Left hindlimb (tissue), 1 donor: ENCODE measurements around the gene DUSP8.

Source experiments
- DNase-seq: peaks from one replicate; pipeline ENCODE4 v3.0.0-alpha.2; 2018

Gene DUSP8

DNA sequence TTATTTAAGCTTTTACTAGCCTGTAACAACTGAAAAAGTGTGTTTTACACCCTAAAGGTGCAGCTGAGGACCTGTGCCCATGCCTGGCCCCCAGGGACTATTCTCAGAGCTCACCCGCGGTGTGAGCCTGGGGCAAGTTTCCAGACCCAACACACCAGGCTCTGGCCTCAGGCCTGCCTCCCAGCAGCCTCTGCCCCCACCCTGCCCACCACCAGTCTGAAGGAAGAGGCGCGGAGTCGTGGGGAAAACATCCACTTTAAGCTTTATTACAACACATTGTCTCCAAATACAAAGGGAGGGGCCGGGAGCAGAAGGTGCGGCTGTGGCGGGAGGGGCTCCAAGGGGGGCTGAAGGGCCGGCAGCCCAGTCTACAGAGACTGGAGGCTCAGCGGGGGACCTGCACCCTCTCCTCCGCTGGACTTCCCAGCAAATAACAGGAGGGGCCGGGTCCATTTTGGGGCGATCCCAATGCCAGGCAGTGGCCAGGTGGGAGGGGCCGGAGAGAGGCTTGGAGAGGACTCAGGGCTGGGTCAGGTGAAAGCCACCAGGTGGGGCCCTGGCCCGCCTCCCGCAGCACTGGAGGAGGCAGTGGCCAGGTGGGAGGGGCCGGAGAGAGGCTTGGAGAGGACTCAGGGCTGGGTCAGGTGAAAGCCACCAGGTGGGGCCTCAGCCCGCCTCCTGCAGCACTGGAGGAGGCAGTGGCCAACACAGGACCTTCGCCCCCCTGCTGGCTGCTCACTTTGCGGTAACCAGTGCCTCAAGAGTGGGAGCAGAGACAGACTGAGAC, 18.1 kb downstream of the DUSP8 start:
- DNase-seq = no peak

DNA sequence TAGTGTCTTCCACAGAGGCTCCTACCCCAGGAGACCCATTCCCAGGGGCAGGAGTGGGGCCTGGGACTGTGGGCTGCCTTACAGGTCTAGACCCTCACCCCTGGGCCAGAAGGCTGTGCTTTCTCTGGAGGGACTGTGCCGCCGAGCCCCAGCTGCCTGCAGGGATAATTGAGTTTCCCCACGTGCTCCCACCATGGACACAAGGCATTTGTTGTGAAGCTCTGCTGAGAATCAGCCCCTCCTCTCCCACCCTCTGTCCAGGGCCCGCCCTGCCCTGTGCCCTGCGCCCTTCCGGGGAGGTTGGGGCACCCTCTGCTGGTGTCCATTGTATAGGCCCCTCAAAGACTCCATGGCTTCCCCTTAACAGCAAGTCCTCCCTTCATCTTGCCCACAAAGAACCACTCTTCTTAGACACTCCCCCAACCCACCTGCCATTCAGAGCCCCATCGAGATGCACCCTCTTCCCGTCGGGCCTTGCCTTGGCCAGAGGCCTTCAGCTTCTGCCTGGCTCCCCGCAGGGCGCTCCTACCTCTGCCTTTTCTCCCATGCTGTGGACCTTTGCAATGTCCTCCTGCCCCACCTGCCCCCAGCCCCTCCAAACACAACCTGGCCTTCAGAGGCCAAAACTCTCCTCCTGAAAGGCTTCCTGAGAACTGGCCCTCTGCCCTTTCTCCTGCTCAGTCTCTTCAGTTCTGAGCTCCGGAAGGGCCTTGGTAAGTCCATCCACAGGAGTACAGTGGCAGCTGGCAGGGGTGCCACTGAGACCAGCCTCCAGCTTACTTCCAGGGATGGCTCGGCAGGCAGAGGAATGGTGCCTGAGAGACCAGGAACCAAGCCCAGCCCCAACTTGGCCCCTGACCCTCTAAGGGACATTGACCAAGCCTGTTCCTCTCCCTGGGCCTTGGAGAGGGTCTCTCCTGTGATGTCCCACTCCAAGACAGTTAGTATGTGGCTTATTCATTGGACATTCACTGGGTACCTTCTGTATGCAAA, 22.4 kb downstream of the DUSP8 start:
- no peak for DNase-seq

DNA sequence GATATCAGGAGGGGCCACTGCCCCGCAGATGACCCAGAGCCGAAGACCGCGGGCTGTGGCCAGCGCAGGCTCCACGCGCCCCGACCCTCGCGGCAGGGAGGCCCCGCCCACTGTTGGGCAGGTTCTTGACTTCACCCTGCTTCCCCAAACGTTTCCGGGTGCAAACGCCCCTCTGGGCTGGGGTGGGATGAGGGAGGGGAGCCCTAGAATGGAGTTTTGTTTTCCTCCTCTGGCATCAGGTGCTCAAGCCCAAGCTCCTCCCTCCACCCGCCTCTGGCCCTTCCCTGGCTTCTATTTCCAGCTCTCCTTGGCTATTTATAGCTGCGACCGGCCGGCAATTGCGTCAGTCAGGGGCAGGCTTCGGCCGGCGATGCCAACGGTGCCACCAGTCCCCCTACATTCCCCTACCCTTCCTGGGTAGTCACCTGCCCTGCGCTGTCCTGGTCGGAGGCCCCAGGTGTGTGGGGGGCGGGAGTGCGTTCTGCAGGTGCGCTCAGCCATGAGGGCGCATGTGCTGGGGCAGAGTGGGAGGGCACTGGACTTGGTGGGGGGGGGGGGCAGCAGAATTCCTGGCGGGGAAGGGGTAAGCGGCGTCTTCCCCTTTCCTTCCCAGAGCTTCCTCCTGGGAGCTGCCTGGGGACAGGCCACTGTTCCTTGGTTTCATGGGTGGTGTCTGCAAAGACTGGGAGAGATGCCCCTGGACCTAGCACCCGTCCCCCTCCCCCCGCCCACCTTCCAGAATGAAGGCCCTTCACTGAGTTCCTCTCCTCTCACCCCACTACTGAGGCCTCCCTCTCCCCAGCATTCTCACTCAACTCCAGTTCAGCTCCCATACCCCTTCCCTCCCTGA, 23.6 kb downstream of the DUSP8 start:
- no peak for DNase-seq

GRCh38 chr11:1547467-1548098, 24.5 kb downstream of the DUSP8 start:
- DNase-seq = no peak

DNA sequence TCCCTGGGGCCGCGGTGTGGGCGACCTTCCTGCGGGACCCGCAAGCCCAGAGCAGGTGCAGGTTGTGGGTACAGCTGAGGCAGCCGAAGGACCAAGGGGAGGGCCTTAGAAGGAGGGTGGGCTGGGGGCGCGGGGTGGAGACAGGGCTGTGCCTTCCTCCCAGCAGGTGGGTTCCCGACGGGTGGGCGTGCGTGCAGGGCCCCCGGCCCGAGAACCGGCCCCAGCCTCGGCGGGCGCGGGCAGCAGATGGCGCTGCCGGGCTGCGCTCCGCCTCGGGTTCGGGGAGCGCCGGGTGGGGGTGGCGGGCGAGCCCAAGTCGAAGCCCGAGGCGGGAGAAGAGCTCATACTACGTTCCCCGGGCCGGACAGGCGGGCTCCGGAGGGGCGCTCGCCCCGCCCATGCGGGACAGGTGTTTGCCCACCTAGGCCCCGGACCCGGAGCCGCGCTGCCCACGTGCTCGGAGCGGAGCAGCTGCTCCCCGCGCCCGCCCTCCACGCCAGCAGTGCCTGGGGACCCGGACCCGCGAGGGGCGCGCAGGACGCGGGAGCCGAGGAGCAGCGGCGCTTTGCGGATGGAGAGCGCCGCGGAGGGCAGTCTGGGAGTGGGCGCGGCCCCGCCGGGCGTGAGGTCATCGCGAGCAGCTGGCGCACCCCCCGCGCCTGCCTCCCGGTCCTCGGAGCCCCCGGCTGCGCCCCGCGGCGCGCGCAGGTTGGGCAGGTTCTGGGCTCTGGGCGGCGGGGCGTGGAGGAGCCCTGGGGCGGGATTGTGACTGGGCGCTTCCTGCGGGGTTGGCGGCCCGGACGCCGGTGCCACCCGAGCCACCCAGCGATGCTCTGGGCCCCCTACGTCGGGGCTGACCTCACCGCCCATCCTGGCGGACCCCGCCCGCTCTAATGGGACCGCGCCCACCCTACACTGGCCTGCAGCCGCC, 25.3 kb downstream of the DUSP8 start:
- DNase-seq = no peak

GRCh38 chr11:1546077-1546535, 26.0 kb downstream of the DUSP8 start:
- DNase-seq = no peak

DNA sequence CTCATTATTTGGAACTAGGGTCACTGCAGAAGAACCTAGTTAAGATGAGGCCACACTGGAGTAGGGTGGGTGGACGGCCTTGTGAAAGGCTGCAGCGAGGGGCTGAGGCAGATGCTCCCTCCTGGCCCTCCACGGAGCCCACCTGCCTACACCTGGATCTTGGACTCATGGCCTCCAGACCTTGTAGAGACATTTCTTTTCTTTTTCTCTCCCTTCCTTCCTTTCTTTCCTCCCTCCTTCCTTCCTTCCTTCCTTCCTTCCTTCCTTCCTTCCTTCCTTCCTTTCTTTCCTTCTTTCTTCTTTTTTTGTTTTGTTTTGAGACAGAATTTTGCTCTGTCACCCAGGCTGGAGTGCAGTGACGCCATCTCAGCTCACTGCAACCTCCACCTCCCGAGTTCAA, 26.6 kb downstream of the DUSP8 start:
- DNase-seq = no peak

GRCh38 chr11:1544536-1544935, 27.5 kb downstream of the DUSP8 start:
- no peak for DNase-seq

DNA sequence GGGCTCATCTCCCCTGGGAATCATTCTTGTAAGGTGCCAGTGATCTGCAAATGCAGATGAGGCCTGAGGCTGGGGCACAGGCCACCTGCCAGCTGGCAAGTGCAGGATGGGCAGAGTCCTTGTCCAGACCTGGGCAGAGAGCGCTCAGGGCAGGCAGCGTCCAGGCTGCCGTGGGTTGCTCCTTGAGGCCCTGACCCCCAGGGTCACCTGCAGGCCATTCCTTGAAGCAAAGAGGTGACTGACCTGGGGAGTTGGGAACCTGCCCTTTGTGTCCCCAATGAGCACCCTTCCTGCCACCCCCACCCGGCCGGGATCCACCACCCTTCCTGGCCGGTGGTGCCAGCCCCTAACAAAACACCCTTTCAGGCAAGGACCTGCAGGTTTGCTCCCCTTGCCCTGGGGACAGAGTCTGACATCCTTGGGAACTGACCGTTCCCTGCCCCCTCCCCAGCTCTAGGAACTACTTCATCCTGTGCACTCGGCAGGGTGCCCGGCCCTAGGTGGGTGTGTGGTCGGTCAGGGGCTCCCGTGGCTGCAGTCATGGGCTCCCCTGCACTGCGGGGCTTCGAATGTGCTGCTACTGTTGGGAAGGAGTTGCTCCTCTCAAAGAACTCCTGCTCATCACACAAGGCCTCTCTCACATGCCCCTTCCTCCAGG, 28.3 kb downstream of the DUSP8 start:
- no peak for DNase-seq

DNA sequence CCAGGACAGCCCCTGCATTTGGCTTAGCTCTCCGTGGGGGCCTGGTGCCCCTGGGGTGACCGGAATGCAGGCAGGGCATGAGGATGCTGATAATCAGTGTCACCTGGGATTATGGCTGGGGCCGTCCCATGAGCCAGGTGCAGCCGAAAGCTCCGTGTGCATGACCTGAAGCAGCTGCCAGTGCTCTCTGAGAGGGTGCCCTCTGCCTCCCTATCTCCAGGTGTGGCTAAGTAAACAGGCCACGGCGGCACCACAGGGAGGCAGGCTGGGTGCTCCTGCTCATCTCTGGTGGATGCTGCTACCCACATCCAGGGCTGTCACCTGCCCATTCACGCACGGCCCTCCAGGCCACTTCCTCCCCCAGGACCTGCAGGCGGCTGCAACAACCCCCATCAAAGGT, 29.8 kb downstream of the DUSP8 start:
- no peak for DNase-seq

DNA sequence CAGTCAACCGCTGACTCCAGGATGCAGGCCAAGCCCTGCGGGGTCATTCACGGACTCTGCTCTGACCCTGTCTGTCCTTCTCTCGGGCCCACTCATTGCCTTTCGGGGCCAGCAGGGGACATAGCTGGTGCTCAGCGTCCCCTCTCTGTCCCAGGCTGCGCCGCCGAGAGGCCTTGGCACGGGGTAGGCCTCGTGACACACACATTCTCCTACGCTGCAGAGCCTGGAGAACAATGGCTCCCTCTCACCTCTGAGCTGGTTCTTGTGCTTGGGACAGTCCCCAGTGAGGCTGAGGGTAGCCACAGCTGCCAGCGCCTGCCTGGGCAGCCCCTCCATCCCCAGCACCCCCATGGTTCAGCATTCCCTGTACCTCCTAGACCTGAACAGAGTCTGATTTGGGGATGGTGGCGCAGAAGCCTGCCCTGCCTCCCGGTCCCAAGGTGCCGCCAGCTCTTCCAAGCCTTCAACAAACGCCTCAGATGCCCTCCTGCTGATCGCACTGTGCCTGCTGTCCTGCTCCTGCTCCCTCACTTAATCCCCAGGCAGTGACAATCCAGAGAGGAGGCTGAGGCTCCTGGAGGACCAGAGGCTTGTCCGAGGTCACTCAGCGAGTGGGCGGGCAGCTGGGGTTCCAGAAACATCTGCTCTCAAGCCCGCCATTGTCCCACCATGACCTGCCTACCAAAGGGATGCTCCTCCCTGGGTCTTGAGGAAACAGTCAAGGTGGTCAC, 30.4 kb downstream of the DUSP8 start:
- no peak for DNase-seq

DNA sequence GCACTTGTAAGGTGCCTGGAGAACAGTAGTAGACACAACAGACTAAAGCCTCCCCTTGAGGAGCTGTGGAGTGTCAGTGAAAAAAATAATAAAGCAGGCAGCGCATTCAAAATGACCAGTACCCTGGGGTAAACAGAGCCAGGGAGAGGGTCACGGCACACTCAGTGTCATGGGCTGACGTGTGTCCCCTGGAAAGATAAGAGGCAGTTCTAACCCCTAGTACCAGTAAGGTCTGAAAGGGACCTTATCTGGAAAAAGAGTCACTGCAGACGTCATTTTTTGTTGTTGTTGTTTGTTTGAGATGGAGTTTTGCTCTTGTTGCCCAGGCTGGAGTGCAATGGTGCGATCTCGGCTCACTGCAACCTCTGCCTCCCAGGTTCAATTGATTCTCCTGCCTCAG, 32.0 kb downstream of the DUSP8 start:
- DNase-seq = no peak

GRCh38 chr11:1538153-1538552, 33.9 kb downstream of the DUSP8 start:
- DNase-seq = no peak

GRCh38 chr11:1536065-1536843, 35.8 kb downstream of the DUSP8 start:
- no peak for DNase-seq

GRCh38 chr11:1534682-1535081, 37.4 kb downstream of the DUSP8 start:
- DNase-seq = no peak

DNA sequence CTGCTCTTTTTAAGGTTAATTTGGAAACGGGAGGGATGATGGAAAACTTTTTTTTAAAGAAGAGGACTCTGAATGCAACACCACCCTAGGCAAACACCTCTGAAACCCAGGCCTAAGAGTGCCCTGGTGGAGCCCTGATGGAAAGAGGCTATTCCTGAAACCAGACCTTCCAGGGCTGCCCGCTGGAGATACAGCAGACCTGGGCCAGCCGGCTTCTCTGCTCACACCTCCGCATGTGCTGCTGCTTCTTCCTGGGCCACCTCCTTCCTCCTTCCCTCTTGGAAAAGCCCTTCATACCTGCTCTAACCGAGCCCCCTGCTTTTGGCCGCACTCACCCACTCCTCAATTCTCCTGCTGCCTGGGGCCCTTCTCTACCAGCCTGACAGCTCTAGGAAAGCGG, 37.9 kb downstream of the DUSP8 start:
- DNase-seq = no peak

GRCh38 chr11:1533342-1533725, 38.7 kb downstream of the DUSP8 start:
- no peak for DNase-seq

DNA sequence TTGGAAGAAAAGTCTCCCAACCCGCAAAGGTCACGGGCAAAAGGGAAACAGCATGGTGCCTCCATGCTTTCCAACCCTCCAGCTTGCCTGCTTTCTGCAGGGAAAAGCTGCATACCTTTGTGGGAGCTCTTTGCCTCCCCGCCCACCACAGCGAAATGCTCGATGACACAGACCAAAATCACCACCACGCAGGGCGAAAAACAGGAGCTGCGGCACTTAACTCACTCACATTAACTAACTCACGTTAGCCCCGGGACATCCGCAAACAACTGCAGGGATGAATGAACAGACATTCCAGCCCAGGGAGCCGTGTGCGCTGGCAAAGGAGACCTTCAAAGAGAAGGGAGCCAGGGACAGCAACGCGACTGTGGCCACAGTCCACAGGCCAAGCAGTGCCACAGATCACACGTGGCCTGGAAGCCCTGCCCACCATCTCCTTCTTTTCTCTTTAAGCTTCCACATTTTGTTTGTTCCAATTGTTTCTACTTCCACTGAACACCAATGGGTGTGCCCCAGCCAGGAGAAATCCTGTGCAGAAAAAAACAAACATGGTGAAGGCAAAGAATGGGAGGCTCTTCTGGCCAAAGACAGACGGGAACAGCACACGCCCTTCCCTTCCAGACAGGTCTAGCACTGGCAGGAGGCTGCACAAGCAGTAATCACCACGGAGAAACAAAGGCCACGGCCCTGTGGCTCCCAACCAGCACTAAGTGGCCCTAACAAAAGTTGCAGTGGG, 39.3 kb downstream of the DUSP8 start:
- DNase-seq = no peak
